ENCODE measurements around the gene GRID1. TPM values are rescaled to one million over a fixed set of nuclear protein-coding genes. Genes with fewer than 3 reads are reported as not detected.

Gene GRID1
- total RNA-seq, 1 experiment from 2014 or later, result 5.6 TPM

DNA sequence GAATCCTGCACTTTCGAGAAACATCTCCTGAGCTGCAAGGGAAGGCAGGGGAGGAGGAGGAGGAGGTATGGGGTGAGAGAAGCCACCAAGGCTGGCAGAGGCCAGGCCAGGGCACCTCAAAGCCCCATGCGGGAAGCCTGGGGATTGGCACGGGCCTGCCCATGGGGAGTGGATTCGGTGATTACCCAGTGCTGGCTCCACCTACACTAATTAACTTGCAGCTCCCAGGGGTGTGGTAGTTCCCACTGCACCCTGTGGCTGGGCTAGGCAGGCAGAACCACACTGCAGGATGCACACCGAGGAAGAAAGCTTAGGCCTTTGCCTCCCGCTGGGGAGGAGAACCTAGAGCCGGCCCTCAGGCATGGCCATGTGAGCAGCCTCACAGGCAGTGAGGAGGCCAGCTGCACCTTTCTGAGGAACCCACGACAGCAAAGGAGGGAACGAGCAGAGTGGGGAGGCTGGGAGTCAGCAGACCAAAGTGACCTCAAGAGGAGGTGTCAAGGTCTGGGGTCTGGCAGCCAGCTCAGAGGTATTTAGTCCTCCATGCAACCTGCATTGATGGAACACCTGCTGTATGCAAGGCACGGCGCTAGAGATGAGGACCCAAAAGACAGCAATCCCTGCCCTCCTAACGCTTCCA is 27.2 kb downstream of the GRID1 start:
- no peak for ATAC-seq
- no peaks in the 10 kb centered on the region for H3K79me2 ChIP-seq (ENCODE audit: insufficient read depth, low read length)
- POLR2A ChIA-PET, result no interaction called here
- RAD21 ChIA-PET (ENCODE audit: low non-redundant PET in 1 of 2, low total read pairs in 2 of 2, uncharacterized antibody in 2 of 2, unreplicated experiment in 2 of 2), result no interaction called here
- H2AFZ ChIP-seq (ENCODE audit: low read depth, low read length, poor library complexity, severe bottlenecking), result no peak overlapping the region
- no peak for DNase-seq (ENCODE audit: low read depth, low spot score)
- no TSS peak for BruUV-seq (replicated peaks)
- no peak overlapping the region for H3K4me3 ChIP-seq (replicated peaks in 1 of 2; ENCODE audit: low read depth in 1 of 2, low read length in 2 of 2)
- no peaks in the 10 kb centered on the region for H4K20me1 ChIP-seq (ENCODE audit: insufficient read depth)
- H3K36me3 ChIP-seq (ENCODE audit: control insufficient read depth in 1 of 2, insufficient read depth in 2 of 2, low read length in 2 of 2), result no peaks in the 10 kb centered on the region
- H3K27me3 ChIP-seq (ENCODE audit: insufficient read depth, low read length), result no peaks in the 10 kb centered on the region
- no peaks in the 10 kb centered on the region for H3K9me2 ChIP-seq (ENCODE audit: insufficient read depth)
- H3K9me3 ChIP-seq (ENCODE audit: control insufficient read depth in 1 of 2, insufficient read depth in 1 of 2, low read depth in 1 of 2, low read length in 2 of 2), result no peaks in the 10 kb centered on the region
- no peak overlapping the region for H3K4me2 ChIP-seq (ENCODE audit: low read length)
- H3K27ac ChIP-seq (ENCODE audit: low read depth, low read length), result no peak overlapping the region
- H3K9ac ChIP-seq (ENCODE audit: low read length), result no peak overlapping the region
- peaks cover under 1 to 11% of the 10 kb centered on the region in 2 experiments; a peak in 2 of 4 replicates for H3K4me1 ChIP-seq (ENCODE audit: control insufficient read depth in 1 of 2, insufficient read depth in 2 of 2, low read length in 2 of 2)
- intact Hi-C loops (cut with micrococcal nuclease), result no loop called here
- no peak for TF ChIP-seq SIN3A (IDR thresholded peaks at IDR 0.05; ENCODE audit: low read depth)
- TF ChIP-seq CTCF (IDR thresholded peaks at IDR 0.05 in 2 of 3, conservative IDR thresholded peaks at IDR 0.05 in 1 of 3; ENCODE audit: borderline replicate concordance in 1 of 3, insufficient read depth in 1 of 3, low read depth in 2 of 3, low read length in 2 of 3), result no peak
- TF ChIP-seq CEBPB (IDR thresholded peaks at IDR 0.05; ENCODE audit: low read depth), result no peak
- no peak for TF ChIP-seq EZH2 (IDR thresholded peaks at IDR 0.05)
- no peak for TF ChIP-seq EGR1 (IDR thresholded peaks at IDR 0.05; ENCODE audit: low read depth)
- TF ChIP-seq ZBTB33 (IDR thresholded peaks at IDR 0.05; ENCODE audit: extremely low read depth, insufficient replicate concordance, low read length), result no peak
- no peak for TF ChIP-seq ATF3 (IDR thresholded peaks at IDR 0.05)
- TF ChIP-seq POLR2A (IDR thresholded peaks at IDR 0.05; ENCODE audit: borderline replicate concordance, extremely low read depth, insufficient read depth, insufficient read length), result no peak
- no peak for TF ChIP-seq SRF (IDR thresholded peaks at IDR 0.05; ENCODE audit: low read depth)
- TF ChIP-seq, protein P1, sequence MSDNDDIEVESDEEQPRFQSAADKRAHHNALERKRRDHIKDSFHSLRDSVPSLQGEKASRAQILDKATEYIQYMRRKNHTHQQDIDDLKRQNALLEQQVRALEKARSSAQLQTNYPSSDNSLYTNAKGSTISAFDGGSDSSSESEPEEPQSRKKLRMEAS (IDR thresholded peaks at IDR 0.05), result no peak
- no peak for TF ChIP-seq ZNF274 (IDR thresholded peaks at IDR 0.05; ENCODE audit: low read depth, low read length)
- no peak for TF ChIP-seq TCF7L2 (IDR thresholded peaks at IDR 0.05; ENCODE audit: borderline replicate concordance, extremely low read depth, insufficient read depth, insufficient read length)
- no peak for TF ChIP-seq SP1 (IDR thresholded peaks at IDR 0.05; ENCODE audit: low read depth)
- TF ChIP-seq CBX3 (IDR thresholded peaks at IDR 0.05; ENCODE audit: low read depth), result no peak
- TF ChIP-seq ELF1 (IDR thresholded peaks at IDR 0.05; ENCODE audit: borderline replicate concordance, low read depth), result no peak
- no peak for TF ChIP-seq RAD21 (IDR thresholded peaks at IDR 0.05; ENCODE audit: low read depth)
- TF ChIP-seq FOSL1 (IDR thresholded peaks at IDR 0.05; ENCODE audit: low read depth), result no peak
- CTCF ChIA-PET, result interaction anchor here (1.0 kb wide), 1 partner anchor 10 kb away, joined by 4 read pairs; no protein-coding TSS in a partner anchor

Measured in HCT116 (cell line).